Psoas muscle (tissue), 8 donors: ENCODE data around the gene WDR37. TPM values are rescaled to one million over a fixed set of nuclear protein-coding genes. Genes with fewer than 3 reads are reported as not detected.

Experiments
- ATAC-seq, 4 donors: fragments of 200-7000 bp; cut with Tn5 transposase; one replicate each; pipeline ENCODE4 v1.9.1; 2020; ENCODE audit warnings: moderate library complexity in 3 of 4, mild to moderate bottlenecking in 2 of 4
- DNase-seq, 2 donors: peaks; one replicate each; pipeline ENCODE4 v3.0.0-alpha.2; 2020
- H3K27ac ChIP-seq: fragments of 200-600 bp; one replicate; pipeline ENCODE4 v1.8.0; 2022
- H3K27me3 ChIP-seq, 3 donors: fragments of 200-600 bp in 1 of 3; one replicate each; pipeline versions ENCODE4 v1.6.1 to v1.8.0; 2013 to 2022; ENCODE audit warnings: low read length in 2 of 3, mild to moderate bottlenecking in 2 of 3, moderate library complexity in 1 of 3; ENCODE audit not compliant: insufficient read depth in 3 of 3
- H3K36me3 ChIP-seq, 2 donors: fragments of 200-600 bp in 1 of 2; one replicate each; pipeline versions ENCODE4 v1.6.1 to v1.8.0; 2013 to 2022; ENCODE audit warnings: low read depth in 1 of 2, mild to moderate bottlenecking in 1 of 2, moderate library complexity in 1 of 2; ENCODE audit not compliant: insufficient read depth in 1 of 2
- H3K4me1 ChIP-seq: fragments of 200-600 bp; one replicate; pipeline ENCODE4 v1.8.0; 2022
- H3K4me3 ChIP-seq: fragments of 200-600 bp; one replicate; pipeline ENCODE4 v1.8.0; 2022; ENCODE audit warnings: mild to moderate bottlenecking
- H3K9me3 ChIP-seq: fragments of 200-600 bp; one replicate; pipeline ENCODE4 v1.8.0; 2022
- WGBS, 3 donors: extraction: QIAGEN DNeasy Blood & Tissue Kit; methylation state at CpG; one replicate each; pipeline versions ENCODE4 v1.1.6 to v1.1.7; 2013; 5-methylcytosine and 5-hydroxymethylcytosine counted together
- intact Hi-C, 2 donors: fragments of 100-400 bp; cut with DNase I; formaldehyde crosslinking; loops; one replicate each; pipeline versions ENCODE4 v1.11.0 to v1.14.2; 2022
- polyA plus RNA-seq, 3 donors: library from polyadenylated mRNA; stranded (reverse); fragments of 200-250 nt; gene quantifications; one replicate each; pipeline ENCODE4 v1.2.3, GENCODE V29; 2013
- total RNA-seq, 4 donors: library from RNA; stranded (reverse); fragmentation: NEBNext Ultra II Directional in 2 of 4; extraction: Animal tissue kit (Norgen Biotek cat#: 25700) in 2 of 4; gene quantifications; one replicate each; pipeline versions ENCODE4 v1.2.1 to v1.2.4, GENCODE V29; 2021 to 2023
- TF ChIP-seq, protein P1 (sequence below): fragments of 200-600 bp; IDR thresholded peaks from one replicate; pipeline ENCODE4 v1.8.0; 2022; ENCODE audit warnings: antibody characterized with exemption
- donor health status: healthy with polysubstance abuse.
- donor health status: DM: no; HTN: no; CAD: no; lungs with moderate emphysema.
- donor health status: Bipolar disorder and iron deficiency.
- donor health status: healthy.
- donor health status: DM: yes; HTN: yes; CAD: no.
- donor health status: DM: no; HTN: no; CAD: no.
- donor health status: DM: no; HTN: no; CAD: no.
- donor health status: DM: yes; HTN: yes; CAD: no.

The WDR37 gene
- total and polyA plus RNA-seq, 7 donors = 6.8 to 28.3 (median 17.2) TPM

DNA sequence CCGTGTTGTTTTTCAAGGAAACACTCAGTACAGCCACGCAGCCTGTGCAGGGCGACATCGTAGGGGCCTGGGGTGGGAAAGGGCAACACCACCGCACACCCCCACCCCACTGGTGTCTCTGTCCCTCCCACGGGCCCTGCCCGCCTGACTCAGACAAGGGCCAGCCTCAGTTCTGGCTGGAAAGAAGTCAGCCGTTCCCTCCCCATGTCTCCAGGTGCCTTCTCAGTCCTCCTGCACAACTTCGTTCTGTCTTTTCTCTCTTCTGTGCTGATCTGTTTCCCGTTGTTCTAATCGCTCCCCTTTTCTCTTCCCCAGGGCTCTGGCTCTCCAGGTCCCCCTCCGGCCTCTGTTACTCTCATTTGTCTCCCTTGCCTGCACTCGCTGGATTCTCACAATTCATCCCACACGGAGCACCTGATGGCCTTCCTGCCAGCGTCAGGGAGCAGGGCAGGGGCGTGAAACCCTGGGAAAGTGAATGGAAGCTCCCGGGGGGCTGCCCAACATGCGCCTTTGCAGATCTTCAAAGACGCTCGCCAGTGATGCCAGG lies 97.7 kb downstream of the WDR37 start:
- ATAC-seq = no peak
- intact Hi-C loops = no loop called here
- Histone ChIP-seq H3K36me3 (no peaks in the 10 kb centered on the region), H3K4me1 (no peaks in the 10 kb centered on the region), H3K9me3 (no peaks in the 10 kb centered on the region), H3K4me3 (no peak overlapping the region), H3K27me3 (no peaks in the 10 kb centered on the region), H3K27ac (no peak overlapping the region)
- WGBS, 3 donors = 66 to 73% (median 71%) methylated on average over 20 of the region's 20 CpGs
- TF ChIP-seq, protein P1, sequence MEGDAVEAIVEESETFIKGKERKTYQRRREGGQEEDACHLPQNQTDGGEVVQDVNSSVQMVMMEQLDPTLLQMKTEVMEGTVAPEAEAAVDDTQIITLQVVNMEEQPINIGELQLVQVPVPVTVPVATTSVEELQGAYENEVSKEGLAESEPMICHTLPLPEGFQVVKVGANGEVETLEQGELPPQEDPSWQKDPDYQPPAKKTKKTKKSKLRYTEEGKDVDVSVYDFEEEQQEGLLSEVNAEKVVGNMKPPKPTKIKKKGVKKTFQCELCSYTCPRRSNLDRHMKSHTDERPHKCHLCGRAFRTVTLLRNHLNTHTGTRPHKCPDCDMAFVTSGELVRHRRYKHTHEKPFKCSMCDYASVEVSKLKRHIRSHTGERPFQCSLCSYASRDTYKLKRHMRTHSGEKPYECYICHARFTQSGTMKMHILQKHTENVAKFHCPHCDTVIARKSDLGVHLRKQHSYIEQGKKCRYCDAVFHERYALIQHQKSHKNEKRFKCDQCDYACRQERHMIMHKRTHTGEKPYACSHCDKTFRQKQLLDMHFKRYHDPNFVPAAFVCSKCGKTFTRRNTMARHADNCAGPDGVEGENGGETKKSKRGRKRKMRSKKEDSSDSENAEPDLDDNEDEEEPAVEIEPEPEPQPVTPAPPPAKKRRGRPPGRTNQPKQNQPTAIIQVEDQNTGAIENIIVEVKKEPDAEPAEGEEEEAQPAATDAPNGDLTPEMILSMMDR = no peak
- no peak for DNase-seq

DNA sequence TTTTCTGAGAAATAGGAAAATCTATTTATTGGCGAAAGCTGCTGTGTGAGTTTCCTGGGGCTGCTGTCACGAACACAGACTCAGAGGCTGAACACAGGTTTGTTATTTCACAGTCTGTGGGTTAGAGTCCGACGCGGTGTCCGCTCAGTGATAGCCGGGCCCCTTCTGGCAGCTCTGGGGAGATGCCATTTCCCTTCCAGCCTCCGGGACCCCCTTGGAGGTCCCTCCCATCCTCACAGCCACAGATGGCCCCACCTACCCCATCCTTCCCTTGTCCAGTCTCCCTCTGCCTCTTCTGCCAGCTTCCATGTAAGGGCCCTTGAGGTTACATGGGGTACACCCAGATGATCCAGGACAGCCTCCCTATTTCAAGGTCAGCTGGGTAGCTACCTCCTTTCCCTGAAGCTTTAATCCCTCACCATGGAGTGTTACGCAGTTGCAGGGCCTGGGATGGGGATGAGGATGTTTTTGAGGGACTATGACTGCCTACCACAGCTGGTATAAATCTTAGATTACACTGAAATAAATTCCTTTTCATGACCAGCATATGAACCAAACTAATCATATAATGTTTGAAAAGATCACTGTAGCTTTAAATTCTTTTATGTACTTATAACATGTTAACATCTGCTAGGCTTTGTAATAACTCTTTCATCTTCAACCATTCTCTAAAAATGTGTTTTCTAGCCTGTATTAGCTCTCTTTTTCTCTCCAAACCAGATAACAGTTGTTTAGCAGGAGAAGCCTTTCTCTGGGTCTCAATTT lies 98.5 kb downstream of the WDR37 start:
- DNase-seq = no peak
- no peaks in the 10 kb centered on the region for H3K4me1 ChIP-seq
- no peak for ATAC-seq
- no peaks in the 10 kb centered on the region for H3K9me3 ChIP-seq
- TF ChIP-seq, protein P1 = no peak
- no peaks in the 10 kb centered on the region for H3K36me3 ChIP-seq
- WGBS, 3 donors = 53 to 70% (median 64%) methylated on average over 9 of the region's 9 CpGs
- no peak overlapping the region for H3K27ac ChIP-seq
- no peak overlapping the region for H3K4me3 ChIP-seq
- intact Hi-C loops = no loop called here
- no peaks in the 10 kb centered on the region for H3K27me3 ChIP-seq

DNA sequence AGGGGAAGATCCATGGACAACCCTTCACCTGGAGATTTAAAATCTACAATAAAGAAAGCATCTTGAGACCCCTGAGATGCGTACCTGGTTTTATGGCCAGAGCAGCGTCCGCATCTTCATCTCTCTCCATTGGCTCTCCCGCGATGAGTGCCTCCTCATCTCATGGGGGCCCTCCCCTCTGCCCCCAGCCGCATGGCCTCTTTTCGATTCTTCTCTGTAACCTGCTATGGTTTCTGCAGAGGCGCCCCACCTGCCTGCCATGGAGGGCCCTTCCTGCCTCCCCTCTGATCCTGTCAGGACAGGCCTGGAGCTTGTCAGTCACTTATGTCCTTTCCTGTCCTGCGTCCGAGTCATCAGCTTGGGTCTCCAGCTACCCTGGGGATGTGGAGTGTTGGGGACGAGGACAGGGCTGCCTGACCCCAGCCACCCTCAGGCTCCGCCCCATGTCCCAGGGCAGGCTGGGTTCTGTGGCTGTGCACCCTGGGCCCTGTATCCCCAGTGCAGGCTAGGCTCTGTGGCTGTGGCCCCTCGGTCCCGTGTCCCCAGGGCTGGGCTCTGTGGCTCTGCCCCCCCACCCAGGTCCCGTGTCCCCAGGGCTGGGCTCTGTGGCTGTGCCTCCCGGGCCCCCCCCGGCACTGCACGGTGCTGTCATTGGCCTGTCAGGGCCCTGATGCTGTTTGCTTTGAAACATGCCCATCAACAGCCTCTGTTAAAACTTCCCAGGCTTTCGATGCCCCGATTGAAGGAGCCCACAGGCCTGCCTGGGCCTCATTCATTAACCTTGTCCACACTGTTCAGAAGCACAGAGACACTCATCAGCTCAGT lies 99.8 kb downstream of the WDR37 start:
- TF ChIP-seq, protein P1 = no peak
- intact Hi-C loops = no loop called here
- DNase-seq = no peak
- H3K4me1 ChIP-seq = no peaks in the 10 kb centered on the region
- H3K9me3 ChIP-seq = no peaks in the 10 kb centered on the region
- H3K36me3 ChIP-seq = no peaks in the 10 kb centered on the region
- WGBS, 3 donors = 80 to 86% (median 85%) methylated on average over 19 to 20 of the region's 20 CpGs
- H3K27me3 ChIP-seq = peaks cover 0 to 2% (median 0%) of the 10 kb centered on the region in 3 donors
- H3K27ac ChIP-seq = no peak overlapping the region
- H3K4me3 ChIP-seq = no peak overlapping the region
- ATAC-seq = no peak

DNA sequence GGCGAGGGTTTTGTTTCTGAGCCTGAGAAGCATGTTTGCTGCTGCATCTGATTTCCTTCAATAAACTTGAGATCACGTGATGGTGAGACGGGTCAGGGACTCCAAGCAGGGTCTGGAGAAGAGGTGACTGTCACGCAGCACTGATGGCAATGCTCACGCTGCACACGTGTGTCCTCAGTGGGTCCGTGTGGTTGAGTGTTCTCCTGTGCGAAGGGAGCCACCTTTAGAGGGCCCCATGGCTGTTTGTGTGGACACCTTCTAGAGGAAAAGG lies 100.4 kb downstream of the WDR37 start:
- H3K27ac ChIP-seq = no peak overlapping the region
- H3K27me3 ChIP-seq = peaks cover 0 to 2% (median 0%) of the 10 kb centered on the region in 3 donors
- ATAC-seq (no peak), DNase-seq (no peak)
- H3K36me3 ChIP-seq = no peaks in the 10 kb centered on the region
- TF ChIP-seq, protein P1 = no peak
- intact Hi-C loops = no loop called here
- no peak overlapping the region for H3K4me3 ChIP-seq
- H3K4me1 ChIP-seq = no peaks in the 10 kb centered on the region
- H3K9me3 ChIP-seq = no peaks in the 10 kb centered on the region
- WGBS, 3 donors = 87 to 91% (median 90%) methylated on average over 8 of the region's 8 CpGs
